Liver (tissue), 9 donors: Measurements from ENCODE around the gene PRKN. TPM values are rescaled to one million over a fixed set of nuclear protein-coding genes. Genes with fewer than 3 reads are reported as not detected.
A peak's percentile ranks its signal among the peaks of the same experiment; 100 is the strongest.

Experiments
- DNase-seq: peaks from one replicate; pipeline ENCODE4 v3.0.0-alpha.2; 2017; ENCODE audit warnings: low spot score
- H3K27ac ChIP-seq, 2 donors: one replicate each; pipeline ENCODE4 v1.7.0; 2013; ENCODE audit warnings: inconsistent platforms in 2 of 2, low read length in 2 of 2, control low read depth in 1 of 2, low read depth in 1 of 2, mild to moderate bottlenecking in 1 of 2
- H3K27me3 ChIP-seq, 4 donors: one replicate each; pipeline versions ENCODE4 v1.6.1 to v1.7.0; 2013; ENCODE audit warnings: low read length in 3 of 4, inconsistent platforms in 1 of 4, mild to moderate bottlenecking in 1 of 4, moderate library complexity in 1 of 4; ENCODE audit not compliant: control insufficient read depth in 4 of 4, insufficient read depth in 4 of 4
- H3K36me3 ChIP-seq, 4 donors: one replicate each; pipeline versions ENCODE4 v1.6.1 to v1.7.0; 2013; ENCODE audit warnings: low read length in 3 of 4, mild to moderate bottlenecking in 3 of 4, low read depth in 1 of 4, moderate library complexity in 1 of 4; ENCODE audit not compliant: control insufficient read depth in 4 of 4, insufficient read depth in 3 of 4
- H3K4me1 ChIP-seq, 4 donors: one replicate each; pipeline versions ENCODE4 v1.6.1 to v1.7.0; 2013; ENCODE audit warnings: low read length in 3 of 4, mild to moderate bottlenecking in 3 of 4, moderate library complexity in 1 of 4; ENCODE audit not compliant: control insufficient read depth in 4 of 4, insufficient read depth in 4 of 4
- H3K4me3 ChIP-seq, 3 donors: one replicate each; pipeline versions ENCODE4 v1.6.1 to v1.7.0; 2013; ENCODE audit warnings: low read length in 3 of 3, control low read depth in 1 of 3, low read depth in 1 of 3, mild to moderate bottlenecking in 1 of 3
- H3K9ac ChIP-seq, 2 donors: one replicate each; pipeline ENCODE4 v1.7.0; 2013; ENCODE audit warnings: low read length in 2 of 2, mild to moderate bottlenecking in 2 of 2, moderate library complexity in 2 of 2, control low read depth in 1 of 2, low read depth in 1 of 2
- H3K9me3 ChIP-seq, 4 donors: one replicate each; pipeline versions ENCODE4 v1.6.1 to v1.7.0; 2013; ENCODE audit warnings: low read length in 3 of 4; ENCODE audit not compliant: control insufficient read depth in 4 of 4
- ATF3 ChIP-seq: IDR thresholded peaks from 2 replicates; pipeline ENCODE4 v1.6.1; 2016; ENCODE audit warnings: antibody characterized with exemption
- CTCF ChIP-seq: fragments of 150-350 bp; IDR thresholded peaks from 2 replicates; pipeline ENCODE4 v1.5.1; 2017; ENCODE audit warnings: improper control_type of control experiment, low read depth, low read length; ENCODE audit not compliant: missing input control
- EGR1 ChIP-seq, 2 donors: IDR thresholded peaks; 2 replicates each; pipeline ENCODE4 v1.6.1; 2016 to 2018; ENCODE audit warnings: antibody characterized with exemption in 2 of 2, low read depth in 2 of 2
- FOXA1 ChIP-seq: IDR thresholded peaks from 2 replicates; pipeline ENCODE4 v1.6.1; 2016; ENCODE audit warnings: antibody characterized with exemption
- FOXA2 ChIP-seq: IDR thresholded peaks from 2 replicates; pipeline ENCODE4 v1.6.1; 2016; ENCODE audit warnings: antibody characterized with exemption
- GABPA ChIP-seq, 2 donors: IDR thresholded peaks in 1 of 2; conservative IDR thresholded peaks in 1 of 2; 2 replicates each; pipeline ENCODE4 v1.6.1; 2016; ENCODE audit warnings: antibody characterized with exemption in 2 of 2, mild to moderate bottlenecking in 1 of 2, moderate library complexity in 1 of 2
- HNF4A ChIP-seq, 2 donors: conservative IDR thresholded peaks; 2 replicates each; pipeline ENCODE4 v1.6.1; 2016; ENCODE audit warnings: antibody characterized with exemption in 2 of 2, mild to moderate bottlenecking in 2 of 2
- HNF4G ChIP-seq: IDR thresholded peaks from 2 replicates; pipeline ENCODE4 v1.6.1; 2016; ENCODE audit warnings: antibody characterized with exemption
- JUND ChIP-seq, 2 donors: IDR thresholded peaks; 2 replicates each; pipeline ENCODE4 v1.6.1; 2016; ENCODE audit warnings: antibody characterized with exemption in 2 of 2
- MAX ChIP-seq: IDR thresholded peaks from 2 replicates; pipeline ENCODE4 v1.6.1; 2016; ENCODE audit warnings: antibody characterized with exemption
- NR2F2 ChIP-seq: IDR thresholded peaks from 2 replicates; pipeline ENCODE4 v1.6.1; 2016; ENCODE audit warnings: antibody characterized with exemption
- RAD21 ChIP-seq, 2 donors: IDR thresholded peaks; 2 replicates each; pipeline ENCODE4 v1.6.1; 2016; ENCODE audit warnings: antibody characterized with exemption in 2 of 2, mild to moderate bottlenecking in 2 of 2
- RXRA ChIP-seq, 2 donors: IDR thresholded peaks; 2 replicates each; pipeline ENCODE4 v1.6.1; 2017 to 2018; ENCODE audit warnings: antibody characterized with exemption in 2 of 2, mild to moderate bottlenecking in 1 of 2
- SP1 ChIP-seq: IDR thresholded peaks from 2 replicates; pipeline ENCODE4 v1.6.1; 2018; ENCODE audit warnings: antibody characterized with exemption, mild to moderate bottlenecking
- TAF1 ChIP-seq: conservative IDR thresholded peaks from 2 replicates; pipeline ENCODE4 v1.6.1; 2016; ENCODE audit warnings: antibody characterized with exemption, mild to moderate bottlenecking
- YY1 ChIP-seq: IDR thresholded peaks from 2 replicates; pipeline ENCODE4 v1.6.1; 2016; ENCODE audit warnings: antibody characterized with exemption, mild to moderate bottlenecking
- WGBS: extraction: QIAGEN DNeasy Blood & Tissue Kit; methylation state at CpG from one replicate; pipeline ENCODE4 v1.1.7; 2013; 5-methylcytosine and 5-hydroxymethylcytosine counted together
- polyA plus RNA-seq, 2 donors: library from polyadenylated mRNA; stranded (reverse) in 1 of 2; unstranded in 1 of 2; fragments of 200-250 nt in 1 of 2; fragments of >200 nt in 1 of 2; fragmentation: Nextera tagmentation in 1 of 2; extraction: Ambion mirVana in 1 of 2; gene quantifications; one replicate each; pipeline versions ENCODE4 v1.2.1 to v1.2.3, GENCODE V29; 2013 to 2015
- total RNA-seq, 2 donors: library from RNA; depleted of rRNA; stranded (reverse); fragments of >200 nt; gene quantifications; one replicate each; pipeline ENCODE4 v1.2.3, GENCODE V29; 2014
- TF ChIP-seq, protein P1 (sequence below): IDR thresholded peaks from 2 replicates; pipeline ENCODE4 v1.6.1; 2016; ENCODE audit warnings: antibody characterized with exemption
- TF ChIP-seq, protein P2 (sequence below): IDR thresholded peaks from 2 replicates; pipeline ENCODE4 v1.6.1; 2016; ENCODE audit warnings: antibody characterized with exemption, mild to moderate bottlenecking
- donor health status: healthy.
- donor health status: healthy.
- donor health status: healthy.
- donor health status: healthy.
- donor health status: healthy.

Gene PRKN
- total and polyA plus RNA-seq, 4 donors, result 0.47 to 4.1 (median 3.2) TPM

DNA sequence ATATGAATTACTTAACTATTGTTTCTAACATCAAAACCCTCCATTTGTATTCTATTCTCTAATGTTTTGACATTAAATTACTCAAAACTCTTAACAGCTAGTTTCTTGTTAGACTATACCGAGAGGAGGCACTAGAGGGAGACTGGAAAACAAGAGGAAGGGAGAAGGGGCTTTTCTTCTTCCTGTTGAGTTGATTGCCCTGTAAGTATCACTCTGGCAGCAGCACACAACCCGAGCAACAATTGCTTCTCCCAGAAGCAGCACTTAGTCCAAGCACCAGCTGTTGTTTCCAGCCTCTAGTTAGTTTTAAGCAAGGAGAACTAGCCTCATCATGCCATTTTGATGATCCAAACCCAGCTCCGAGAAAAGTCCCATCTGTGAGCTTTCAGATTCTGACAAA, 603.8 kb downstream of the PRKN start:
- Histone ChIP-seq H3K4me3 (no peak overlapping the region), H3K9me3 (no peaks in the 10 kb centered on the region), H3K27ac (no peak overlapping the region), H3K36me3 (no peaks in the 10 kb centered on the region), H3K27me3 (no peaks in the 10 kb centered on the region), H3K4me1 (no peaks in the 10 kb centered on the region), H3K9ac (no peak overlapping the region)
- DNase-seq, result no peak
- TF ChIP-seq HNF4G (no peak), RAD21 (IDR thresholded peaks at IDR 0.05) (peak; percentile 38 to 73), FOXA2 (no peak), CTCF (peak; percentile 16), GABPA (IDR thresholded peaks at IDR 0.05 in 1 of 2, conservative IDR thresholded peaks at IDR 0.05 in 1 of 2) (no peak)
- 56% methylated on average over 3 of the region's 3 CpGs for WGBS

DNA sequence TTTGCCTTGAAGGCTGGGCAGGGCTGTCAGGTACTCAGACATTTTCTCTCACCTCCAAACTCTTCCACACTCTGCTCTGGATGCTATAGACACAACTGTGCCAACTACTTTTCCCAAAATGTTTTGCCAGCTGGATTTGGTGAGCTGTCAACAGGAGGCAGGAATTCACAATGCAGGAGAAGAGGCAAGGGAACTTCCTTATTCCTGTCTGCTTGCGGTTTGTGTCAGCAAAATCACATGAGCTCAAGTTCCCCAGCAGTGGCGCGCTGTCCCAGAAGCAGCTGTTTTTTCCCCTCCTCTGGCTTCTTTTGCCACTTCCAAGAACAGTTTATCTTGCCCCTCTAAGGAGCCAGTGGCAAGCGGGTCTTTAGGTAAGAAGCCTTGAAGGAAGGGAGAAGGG, 608.2 kb downstream of the PRKN start:
- no peak for DNase-seq
- Histone ChIP-seq H3K9ac (no peak overlapping the region), H3K4me1 (no peaks in the 10 kb centered on the region), H3K27ac (no peak overlapping the region), H3K4me3 (no peak overlapping the region), H3K9me3 (no peaks in the 10 kb centered on the region), H3K36me3 (no peaks in the 10 kb centered on the region), H3K27me3 (no peaks in the 10 kb centered on the region)
- 71% methylated on average over 4 of the region's 4 CpGs for WGBS
- TF ChIP-seq RAD21 (IDR thresholded peaks at IDR 0.05) (peak; percentile 7 to 8), JUND (IDR thresholded peaks at IDR 0.05) (no peak)

DNA sequence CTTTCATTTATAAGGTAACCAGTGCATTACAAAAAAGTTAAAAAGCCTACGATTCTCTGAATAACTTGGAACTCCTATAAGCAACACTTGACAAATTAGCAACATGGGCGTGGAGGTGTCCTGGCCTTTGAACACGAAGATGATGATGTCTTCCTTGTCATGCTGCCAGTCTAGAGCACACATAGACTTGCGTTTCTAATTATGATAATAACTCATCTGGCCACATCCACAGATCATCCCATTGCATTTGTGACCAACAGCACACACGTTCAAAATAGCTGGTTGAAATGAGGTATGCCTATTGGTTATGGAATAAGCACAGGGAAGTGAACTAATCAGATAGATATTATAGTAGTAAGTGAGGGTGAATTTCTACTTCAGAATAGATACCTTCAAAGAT, 608.9 kb downstream of the PRKN start:
- no peaks in the 10 kb centered on the region for H3K4me1 ChIP-seq
- no peaks in the 10 kb centered on the region for H3K36me3 ChIP-seq
- H3K27me3 ChIP-seq, result no peaks in the 10 kb centered on the region
- no peak overlapping the region for H3K4me3 ChIP-seq
- WGBS, result 86% methylated on average over 5 of the region's 5 CpGs
- H3K9ac ChIP-seq, result no peak overlapping the region
- no peak overlapping the region for H3K27ac ChIP-seq
- no peak for TF ChIP-seq JUND (IDR thresholded peaks at IDR 0.05)
- no peak for TF ChIP-seq HNF4G
- no peak for TF ChIP-seq FOXA2
- no peak for TF ChIP-seq RXRA (IDR thresholded peaks at IDR 0.05)
- no peak for TF ChIP-seq EGR1 (IDR thresholded peaks at IDR 0.05; ENCODE audit: low read depth in 2 of 2)
- no peak for TF ChIP-seq MAX
- no peak for TF ChIP-seq HNF4A (conservative IDR thresholded peaks at IDR 0.05)
- TF ChIP-seq, protein P1, sequence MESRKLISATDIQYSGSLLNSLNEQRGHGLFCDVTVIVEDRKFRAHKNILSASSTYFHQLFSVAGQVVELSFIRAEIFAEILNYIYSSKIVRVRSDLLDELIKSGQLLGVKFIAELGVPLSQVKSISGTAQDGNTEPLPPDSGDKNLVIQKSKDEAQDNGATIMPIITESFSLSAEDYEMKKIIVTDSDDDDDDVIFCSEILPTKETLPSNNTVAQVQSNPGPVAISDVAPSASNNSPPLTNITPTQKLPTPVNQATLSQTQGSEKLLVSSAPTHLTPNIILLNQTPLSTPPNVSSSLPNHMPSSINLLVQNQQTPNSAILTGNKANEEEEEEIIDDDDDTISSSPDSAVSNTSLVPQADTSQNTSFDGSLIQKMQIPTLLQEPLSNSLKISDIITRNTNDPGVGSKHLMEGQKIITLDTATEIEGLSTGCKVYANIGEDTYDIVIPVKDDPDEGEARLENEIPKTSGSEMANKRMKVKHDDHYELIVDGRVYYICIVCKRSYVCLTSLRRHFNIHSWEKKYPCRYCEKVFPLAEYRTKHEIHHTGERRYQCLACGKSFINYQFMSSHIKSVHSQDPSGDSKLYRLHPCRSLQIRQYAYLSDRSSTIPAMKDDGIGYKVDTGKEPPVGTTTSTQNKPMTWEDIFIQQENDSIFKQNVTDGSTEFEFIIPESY, result no peak
- no peak for TF ChIP-seq NR2F2
- TF ChIP-seq SP1, result no peak
- no peak for TF ChIP-seq TAF1
- TF ChIP-seq, protein P2, sequence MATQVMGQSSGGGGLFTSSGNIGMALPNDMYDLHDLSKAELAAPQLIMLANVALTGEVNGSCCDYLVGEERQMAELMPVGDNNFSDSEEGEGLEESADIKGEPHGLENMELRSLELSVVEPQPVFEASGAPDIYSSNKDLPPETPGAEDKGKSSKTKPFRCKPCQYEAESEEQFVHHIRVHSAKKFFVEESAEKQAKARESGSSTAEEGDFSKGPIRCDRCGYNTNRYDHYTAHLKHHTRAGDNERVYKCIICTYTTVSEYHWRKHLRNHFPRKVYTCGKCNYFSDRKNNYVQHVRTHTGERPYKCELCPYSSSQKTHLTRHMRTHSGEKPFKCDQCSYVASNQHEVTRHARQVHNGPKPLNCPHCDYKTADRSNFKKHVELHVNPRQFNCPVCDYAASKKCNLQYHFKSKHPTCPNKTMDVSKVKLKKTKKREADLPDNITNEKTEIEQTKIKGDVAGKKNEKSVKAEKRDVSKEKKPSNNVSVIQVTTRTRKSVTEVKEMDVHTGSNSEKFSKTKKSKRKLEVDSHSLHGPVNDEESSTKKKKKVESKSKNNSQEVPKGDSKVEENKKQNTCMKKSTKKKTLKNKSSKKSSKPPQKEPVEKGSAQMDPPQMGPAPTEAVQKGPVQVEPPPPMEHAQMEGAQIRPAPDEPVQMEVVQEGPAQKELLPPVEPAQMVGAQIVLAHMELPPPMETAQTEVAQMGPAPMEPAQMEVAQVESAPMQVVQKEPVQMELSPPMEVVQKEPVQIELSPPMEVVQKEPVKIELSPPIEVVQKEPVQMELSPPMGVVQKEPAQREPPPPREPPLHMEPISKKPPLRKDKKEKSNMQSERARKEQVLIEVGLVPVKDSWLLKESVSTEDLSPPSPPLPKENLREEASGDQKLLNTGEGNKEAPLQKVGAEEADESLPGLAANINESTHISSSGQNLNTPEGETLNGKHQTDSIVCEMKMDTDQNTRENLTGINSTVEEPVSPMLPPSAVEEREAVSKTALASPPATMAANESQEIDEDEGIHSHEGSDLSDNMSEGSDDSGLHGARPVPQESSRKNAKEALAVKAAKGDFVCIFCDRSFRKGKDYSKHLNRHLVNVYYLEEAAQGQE, result no peak
- TF ChIP-seq RAD21 (IDR thresholded peaks at IDR 0.05), result no peak
- no peak for TF ChIP-seq ATF3
- TF ChIP-seq YY1, result no peak
- TF ChIP-seq CTCF, result no peak
- no peak for TF ChIP-seq FOXA1
- no peak for TF ChIP-seq GABPA (IDR thresholded peaks at IDR 0.05 in 1 of 2, conservative IDR thresholded peaks at IDR 0.05 in 1 of 2)
- no peak for DNase-seq
- no peaks in the 10 kb centered on the region for H3K9me3 ChIP-seq
